Endothelial cell of umbilical vein (primary cell): Measurements from ENCODE around the gene HTR3B. TPM values are rescaled to one million over a fixed set of nuclear protein-coding genes. Genes with fewer than 3 reads are reported as not detected.

Experiments used
- BruUV-seq: library from RNA; stranded (reverse); fragments of 400-500 nt; replicated peaks from 2 replicates; lab custom pipeline; 2021; lab: Mats Ljungman, UMichigan
- CTCF ChIA-PET: fragments of 300-600, 350-600 bp; sonication (Branson Sonifier 250); formaldehyde crosslinking; loops from one replicate; lab custom pipeline; 2021; ENCODE audit warnings: antibody characterized with exemption, inconsistent platforms; lab: Charles Lee
- POLR2A ChIA-PET: fragments of 300-600, 350-600 bp; sonication (Branson Sonifier 250); formaldehyde crosslinking; loops from one replicate; lab custom pipeline; 2021; ENCODE audit warnings: antibody characterized with exemption, inconsistent platforms; lab: Charles Lee
- DNase-seq: peaks from one replicate; pipeline ENCODE4 v3.0.0-alpha.2; 2011; ENCODE audit warnings: low read depth, low spot score
- FAIRE-seq: peaks from 2 replicates; lab custom pipeline; 2011; peaks lifted over from hg19 to GRCh38; lab: Jason Lieb, UNC
- H2AFZ ChIP-seq: 2 replicates; pipeline ENCODE4 v1.6.0; 2012; ENCODE audit warnings: low read depth, low read length, control low read depth, inconsistent platforms
- H3K27ac ChIP-seq: 2 replicates; pipeline ENCODE4 v1.5.1; 2011; ENCODE audit warnings: low read depth, mild to moderate bottlenecking, control low read depth, low read length, moderate library complexity; ENCODE audit not compliant: insufficient read depth
- H3K27me3 ChIP-seq, 2 experiments: 2 replicates each; pipeline versions ENCODE4 v1.6.0 to v1.6.1; 2011; ENCODE audit warnings: low read length in 2 of 2, mixed read lengths in 1 of 2; ENCODE audit not compliant: control insufficient read depth in 2 of 2, insufficient read depth in 2 of 2
- H3K36me3 ChIP-seq, 2 experiments: 2 replicates in 1 of 2; 3 replicates in 1 of 2; pipeline ENCODE4 v1.5.1; 2011; ENCODE audit warnings: low read length in 2 of 2, mild to moderate bottlenecking in 1 of 2, moderate library complexity in 1 of 2; ENCODE audit not compliant: control insufficient read depth in 2 of 2, insufficient read depth in 2 of 2; ENCODE audit errors: extremely low read depth in 1 of 2
- H3K4me1 ChIP-seq: 3 replicates; pipeline ENCODE4 v1.5.1; 2011; ENCODE audit warnings: mild to moderate bottlenecking, low read length; ENCODE audit not compliant: control insufficient read depth, insufficient read depth; ENCODE audit errors: extremely low read depth
- H3K4me2 ChIP-seq: 2 replicates; pipeline ENCODE4 v1.6.1; 2011; ENCODE audit warnings: low read length, control low read depth, mixed read lengths; ENCODE audit not compliant: insufficient read depth
- H3K4me3 ChIP-seq, 3 experiments: fragments of 200-600 bp in 1 of 3; sonication (generic), shearing (Covaris generic) in 1 of 3; replicated peaks in 1 of 3; 2 replicates each; pipeline ENCODE4 v1.5.1; 2011 to 2016; ENCODE audit warnings: control low read depth in 3 of 3, low read length in 3 of 3, mild to moderate bottlenecking in 2 of 3, inconsistent platforms in 1 of 3, low read depth in 1 of 3, moderate library complexity in 1 of 3; ENCODE audit not compliant: insufficient read depth in 1 of 3
- H3K79me2 ChIP-seq: 2 replicates; pipeline ENCODE4 v1.6.0; 2012; ENCODE audit warnings: low read length, inconsistent platforms; ENCODE audit not compliant: control insufficient read depth, insufficient read depth
- H3K9ac ChIP-seq: replicated peaks from 2 replicates; pipeline ENCODE3; 2011; ENCODE audit warnings: low read length, control low read depth; ENCODE audit not compliant: insufficient read depth; ENCODE audit errors: extremely low read depth
- H3K9me1 ChIP-seq: replicated peaks from 3 replicates; pipeline ENCODE4 v1.6.0; 2011; ENCODE audit warnings: mild to moderate bottlenecking, low read length; ENCODE audit not compliant: control insufficient read depth, insufficient read depth; ENCODE audit errors: extremely low read depth
- H3K9me3 ChIP-seq: replicated peaks from 2 replicates; pipeline ENCODE4 v1.5.1; 2012; ENCODE audit warnings: low read length, inconsistent platforms; ENCODE audit not compliant: control insufficient read depth, insufficient read depth
- H4K20me1 ChIP-seq: replicated peaks from 2 replicates; pipeline ENCODE3; 2011; ENCODE audit warnings: mild to moderate bottlenecking, low read length; ENCODE audit not compliant: control insufficient read depth, insufficient read depth; ENCODE audit errors: extremely low read depth
- EZH2 ChIP-seq: IDR thresholded peaks from 2 replicates; pipeline ENCODE4 v1.6.1; 2012; ENCODE audit warnings: borderline replicate concordance, low read depth, mild to moderate bottlenecking, moderate library complexity, low read length, inconsistent platforms; ENCODE audit not compliant: severe bottlenecking
- FOS ChIP-seq: IDR thresholded peaks from 2 replicates; pipeline ENCODE4 v1.6.1; 2011; ENCODE audit warnings: mild to moderate bottlenecking, low read length, moderate library complexity, borderline replicate concordance; ENCODE audit not compliant: insufficient read depth
- GATA2 ChIP-seq: IDR thresholded peaks from 2 replicates; pipeline ENCODE4 v1.7.0; 2011; ENCODE audit warnings: low read depth, mild to moderate bottlenecking, moderate library complexity, mixed read lengths, low read length; ENCODE audit not compliant: insufficient read length, insufficient read depth
- JUN ChIP-seq: IDR thresholded peaks from 2 replicates; pipeline ENCODE4 v1.6.1; 2011; ENCODE audit warnings: borderline replicate concordance, low read depth; ENCODE audit not compliant: insufficient read length, insufficient read depth
- MAX ChIP-seq: IDR thresholded peaks from 2 replicates; pipeline ENCODE4 v1.6.1; 2011; ENCODE audit not compliant: insufficient read depth, insufficient read length
- MYC ChIP-seq: IDR thresholded peaks from one replicate; pipeline ENCODE4 v1.6.1; 2011; ENCODE audit warnings: mild to moderate bottlenecking, low read depth, low read length
- POLR2A ChIP-seq: IDR thresholded peaks from 2 replicates; pipeline ENCODE4 v1.6.1; 2012; ENCODE audit warnings: low read depth, mild to moderate bottlenecking, control low read depth, low read length
- POLR2AphosphoS5 ChIP-seq: IDR thresholded peaks from 2 replicates; pipeline ENCODE4 v1.6.1; 2012; ENCODE audit warnings: low read depth, mild to moderate bottlenecking, control low read depth, low read length, moderate library complexity; ENCODE audit not compliant: insufficient read depth
- dilution Hi-C: fragments of 300-500 bp; cut with MboI; formaldehyde crosslinking; loops from one replicate; pipeline ENCODE4 v1.15.0; 2019; ENCODE audit warnings: low sequenced_read_pairs; ENCODE audit not compliant: extremely low pct_ligation_motif_present
- intact Hi-C: fragments of 100-400 bp; cut with micrococcal nuclease; formaldehyde crosslinking; loops from one replicate; pipeline ENCODE4 v1.10.0; 2022
- polyA plus RNA-seq, 4 experiments: library from polyadenylated mRNA; depleted of rRNA in 3 of 4; stranded (reverse) in 3 of 4; unstranded in 1 of 4; fragments of >200 nt; gene quantifications; 2 replicates each; pipeline versions ENCODE4 v1.2.1 to v1.2.3, GENCODE V29; 2011 to 2012; ENCODE audit warnings: missing spikeins in 1 of 4
- total RNA-seq: library from RNA; stranded (reverse); gene quantifications from 2 replicates; pipeline ENCODE4 v1.2.3, GENCODE V29; 2021
- TF ChIP-seq, protein P1 (sequence below), 2 donors: IDR thresholded peaks; 1 replicate in 1 of 2; 2 replicates in 1 of 2; pipeline ENCODE4 v1.5.1; 2011; ENCODE audit warnings: low read length in 2 of 2, mild to moderate bottlenecking in 2 of 2, moderate library complexity in 2 of 2, control low read depth in 1 of 2, inconsistent platforms in 1 of 2, low read depth in 1 of 2; ENCODE audit not compliant: insufficient read depth in 1 of 2; ENCODE audit errors: extremely low read depth in 1 of 2

The HTR3B gene
- total and polyA plus RNA-seq, 2 donors (not counting 3 experiments of a cell fraction or from before 2014, with no cell fraction given): not detected

GRCh38 chr11:113967361-113967760 is 62.8 kb downstream of the HTR3B start:
- H3K4me1 ChIP-seq: no peaks in the 10 kb centered on the region
- no peak overlapping the region for H3K4me3 ChIP-seq
- no peak overlapping the region for H2AFZ ChIP-seq
- ChIA-PET CTCF (no interaction called here), POLR2A (no interaction called here)
- H3K9me3 ChIP-seq: no peaks in the 10 kb centered on the region
- dilution Hi-C loops: no loop called here
- intact Hi-C loops: no loop called here
- TF ChIP-seq GATA2: no peak
- TF ChIP-seq POLR2AphosphoS5: no peak
- no peak for TF ChIP-seq MAX
- TF ChIP-seq, protein P1, sequence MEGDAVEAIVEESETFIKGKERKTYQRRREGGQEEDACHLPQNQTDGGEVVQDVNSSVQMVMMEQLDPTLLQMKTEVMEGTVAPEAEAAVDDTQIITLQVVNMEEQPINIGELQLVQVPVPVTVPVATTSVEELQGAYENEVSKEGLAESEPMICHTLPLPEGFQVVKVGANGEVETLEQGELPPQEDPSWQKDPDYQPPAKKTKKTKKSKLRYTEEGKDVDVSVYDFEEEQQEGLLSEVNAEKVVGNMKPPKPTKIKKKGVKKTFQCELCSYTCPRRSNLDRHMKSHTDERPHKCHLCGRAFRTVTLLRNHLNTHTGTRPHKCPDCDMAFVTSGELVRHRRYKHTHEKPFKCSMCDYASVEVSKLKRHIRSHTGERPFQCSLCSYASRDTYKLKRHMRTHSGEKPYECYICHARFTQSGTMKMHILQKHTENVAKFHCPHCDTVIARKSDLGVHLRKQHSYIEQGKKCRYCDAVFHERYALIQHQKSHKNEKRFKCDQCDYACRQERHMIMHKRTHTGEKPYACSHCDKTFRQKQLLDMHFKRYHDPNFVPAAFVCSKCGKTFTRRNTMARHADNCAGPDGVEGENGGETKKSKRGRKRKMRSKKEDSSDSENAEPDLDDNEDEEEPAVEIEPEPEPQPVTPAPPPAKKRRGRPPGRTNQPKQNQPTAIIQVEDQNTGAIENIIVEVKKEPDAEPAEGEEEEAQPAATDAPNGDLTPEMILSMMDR (IDR thresholded peaks at IDR 0.05; ENCODE audit: extremely low read depth in 1 of 2, insufficient read depth in 1 of 2, low read depth in 1 of 2, low read length in 2 of 2): no peak
- no peak for TF ChIP-seq JUN
- TF ChIP-seq MYC: no peak
- no peak for TF ChIP-seq POLR2A
- TF ChIP-seq FOS: no peak
- no peak for TF ChIP-seq EZH2
- H3K79me2 ChIP-seq: no peaks in the 10 kb centered on the region
- no TSS peak for BruUV-seq
- no peak overlapping the region for H3K27ac ChIP-seq
- H3K36me3 ChIP-seq: no peaks in the 10 kb centered on the region
- no peak for FAIRE-seq
- H3K27me3 ChIP-seq: peaks cover 0 to under 1% of the 10 kb centered on the region in 2 experiments
- no peaks in the 10 kb centered on the region for H3K9me1 ChIP-seq
- H3K9ac ChIP-seq: no peak overlapping the region
- no peaks in the 10 kb centered on the region for H4K20me1 ChIP-seq
- DNase-seq: no peak
- H3K4me2 ChIP-seq: no peak overlapping the region
